K562 (cell line): ENCODE results near the gene FADD. TPM values are rescaled to one million over a fixed set of nuclear protein-coding genes. Genes with fewer than 3 reads are reported as not detected.

Source experiments
- ATAC-seq: fragments of 200-7000 bp; cut with Tn5 transposase; 3 replicates; pipeline ENCODE4 v1.9.1; 2020; ENCODE audit warnings: moderate library complexity
- BruUV-seq: library from RNA; stranded (reverse); fragments of 400-500 nt; replicated peaks from 2 replicates; lab custom pipeline; 2021; lab: Mats Ljungman, UMichigan
- CTCF ChIA-PET: fragments of 300-600 bp; formaldehyde crosslinking; extraction: SDS; loops from one replicate; lab custom pipeline; 2021; ENCODE audit warnings: low intra/inter-chr PET ratio; lab: Yijun Ruan, JAX
- POLR2A ChIA-PET: fragments of 300-600, 350-650 bp; sonication (Branson Sonifier 250); formaldehyde crosslinking; extraction: SDS; loops from one replicate; lab custom pipeline; 2021; ENCODE audit warnings: antibody characterized with exemption, inconsistent platforms; lab: Yijun Ruan, JAX
- DNase-seq, 4 experiments: peaks; one replicate each; pipeline versions ENCODE4 v3.0.0 to v3.0.0-alpha.2; 2011 to 2018; ENCODE audit warnings: low spot score in 3 of 4, mixed read lengths in 3 of 4; ENCODE audit errors: extremely low read depth in 1 of 4
- FAIRE-seq: peaks from 2 replicates; lab custom pipeline; 2011; peaks lifted over from hg19 to GRCh38; lab: Jason Lieb, UNC
- H2AFZ ChIP-seq: 2 replicates; pipeline ENCODE4 v1.6.0; 2011; ENCODE audit warnings: low read depth, low read length, control low read depth, inconsistent platforms
- H3K27ac ChIP-seq: fragments of 200-600 bp; 3 replicates; pipeline ENCODE4 v1.8.0; 2011; ENCODE audit warnings: low read depth, mild to moderate bottlenecking, control low read depth, inconsistent platforms, low read length, moderate library complexity, mixed read lengths; ENCODE audit errors: extremely low read depth
- H3K27me3 ChIP-seq, 2 experiments: fragments of 300-600 bp in 1 of 2; 2 replicates in 1 of 2; 3 replicates in 1 of 2; pipeline versions ENCODE4 v1.6.0 to v1.8.0; 2011; ENCODE audit warnings: inconsistent platforms in 2 of 2, low read length in 2 of 2, mild to moderate bottlenecking in 1 of 2, mixed read lengths in 1 of 2, moderate library complexity in 1 of 2; ENCODE audit not compliant: control insufficient read depth in 2 of 2, insufficient read depth in 2 of 2
- H3K36me3 ChIP-seq: fragments of 300-600 bp; 3 replicates; pipeline ENCODE4 v1.8.0; 2011; ENCODE audit warnings: mild to moderate bottlenecking, low read length, inconsistent platforms; ENCODE audit not compliant: control insufficient read depth, insufficient read depth
- H3K4me1 ChIP-seq, 2 experiments: fragments of 200-600 bp in 1 of 2; replicated peaks in 1 of 2; 2 replicates in 1 of 2; 3 replicates in 1 of 2; pipeline versions ENCODE4 v1.5.1 to v1.8.0; 2011; ENCODE audit warnings: inconsistent platforms in 2 of 2, low read length in 2 of 2, mild to moderate bottlenecking in 1 of 2, mixed read lengths in 1 of 2, moderate library complexity in 1 of 2; ENCODE audit not compliant: control insufficient read depth in 2 of 2, insufficient read depth in 2 of 2
- H3K4me2 ChIP-seq: 2 replicates; pipeline ENCODE4 v1.6.1; 2011; ENCODE audit warnings: low read length, control low read depth, inconsistent platforms, mixed read lengths; ENCODE audit not compliant: insufficient read depth
- H3K4me3 ChIP-seq: fragments of 200-600 bp; sonication (generic), shearing (Covaris generic); 2 replicates; pipeline ENCODE4 v1.5.1; 2016; ENCODE audit warnings: control low read depth, inconsistent platforms
- H3K79me2 ChIP-seq: fragments of 200-600 bp; 3 replicates; pipeline ENCODE4 v1.8.0; 2011; ENCODE audit warnings: low read length, inconsistent platforms; ENCODE audit not compliant: control insufficient read depth, insufficient read depth
- H3K9ac ChIP-seq, 2 experiments: 2 replicates each; pipeline versions ENCODE4 v1.6.0 to v1.6.1; 2011; ENCODE audit warnings: low read depth in 2 of 2, low read length in 2 of 2, control low read depth in 1 of 2, inconsistent platforms in 1 of 2, mild to moderate bottlenecking in 1 of 2, mixed read lengths in 1 of 2; ENCODE audit not compliant: insufficient read depth in 1 of 2
- H3K9me1 ChIP-seq: one replicate; pipeline ENCODE4 v1.6.0; 2011; ENCODE audit warnings: inconsistent platforms, mild to moderate bottlenecking, low read length, moderate library complexity; ENCODE audit not compliant: control insufficient read depth, insufficient read depth
- H3K9me3 ChIP-seq: replicated peaks from 2 replicates; pipeline ENCODE4 v1.5.1; 2011; ENCODE audit warnings: low read depth, low read length, inconsistent platforms; ENCODE audit not compliant: control insufficient read depth, insufficient read depth
- H4K20me1 ChIP-seq: replicated peaks from 2 replicates; pipeline ENCODE4 v1.6.1; 2011; ENCODE audit warnings: low read length, inconsistent platforms, mixed read lengths; ENCODE audit not compliant: control insufficient read depth, insufficient read depth
- BRF1 ChIP-seq: IDR thresholded peaks from 3 replicates; pipeline ENCODE4 v1.6.1; 2011; ENCODE audit warnings: borderline replicate concordance, mild to moderate bottlenecking; ENCODE audit not compliant: insufficient read length; ENCODE audit errors: extremely low read depth
- DDX20 ChIP-seq: fragments of 450-650 bp; IDR thresholded peaks from 2 replicates; pipeline ENCODE4 v1.6.1; 2016; ENCODE audit warnings: missing genetic modification characterization, low read depth, mild to moderate bottlenecking, missing compliant biosample characterization, moderate library complexity
- EHMT2 ChIP-seq: fragments of 450-650 bp; IDR thresholded peaks from 2 replicates; pipeline ENCODE4 v1.6.1; 2018; ENCODE audit warnings: antibody characterized with exemption
- HMGXB4 ChIP-seq: sonication (generic); formaldehyde crosslinking; IDR thresholded peaks from 2 replicates; pipeline ENCODE4 v1.8.1; 2023; ENCODE audit warnings: mild to moderate bottlenecking, missing genetic modification reagents
- KLF6 ChIP-seq: fragments of 250-450 bp; sonication (Bioruptor Pico); IDR thresholded peaks from 2 replicates; pipeline ENCODE4 v1.4.0; 2020; ENCODE audit warnings: mild to moderate bottlenecking, moderate library complexity, borderline replicate concordance
- MLLT1 ChIP-seq, 2 experiments: fragments of 450-650 bp; IDR thresholded peaks; 2 replicates each; pipeline ENCODE4 v1.6.1; 2016
- MXD1 ChIP-seq: fragments of 250-450 bp; sonication (Bioruptor Pico); IDR thresholded peaks from 2 replicates; pipeline ENCODE4 v1.8.0; 2021; ENCODE audit warnings: borderline replicate concordance, mild to moderate bottlenecking, moderate library complexity; ENCODE audit not compliant: poor library complexity, severe bottlenecking
- PURB ChIP-seq: sonication (generic); formaldehyde crosslinking; IDR thresholded peaks from 2 replicates; pipeline ENCODE4 v1.9.0; 2021; ENCODE audit warnings: low read depth, mild to moderate bottlenecking, missing genetic modification reagents
- TRIM24 ChIP-seq, 2 experiments: fragments of 450-650 bp; IDR thresholded peaks; 2 replicates each; pipeline ENCODE4 v1.6.1; 2016
- XRCC3 ChIP-seq: fragments of 450-650 bp; IDR thresholded peaks from 2 replicates; pipeline ENCODE4 v1.6.1; 2017; ENCODE audit warnings: mild to moderate bottlenecking, moderate library complexity
- YBX1 ChIP-seq: fragments of 450-650 bp; IDR thresholded peaks from 2 replicates; pipeline ENCODE4 v1.7.1; 2016; ENCODE audit warnings: mild to moderate bottlenecking
- ZNF212 ChIP-seq: fragments of 450-650 bp; formaldehyde crosslinking; IDR thresholded peaks from 2 replicates; pipeline ENCODE4 v1.4.0; 2020; ENCODE audit warnings: mild to moderate bottlenecking
- ZNF785 ChIP-seq: fragments of 250-450 bp; sonication (Bioruptor Pico); IDR thresholded peaks from 2 replicates; pipeline ENCODE4 v1.4.0; 2020; ENCODE audit warnings: mild to moderate bottlenecking
- WGBS: fragments of 100-300 bp; shearing (Covaris generic); methylation state at CpG from one replicate; pipeline ENCODE4 v1.1.6; 2016; ENCODE audit warnings: low coverage, mixed read lengths; ENCODE audit not compliant: insufficient coverage; ENCODE audit errors: missing lambda C conversion rate; 5-methylcytosine and 5-hydroxymethylcytosine counted together
- in situ Hi-C: fragments of 300-500 bp; cut with MboI; formaldehyde crosslinking; loops from 4 replicates; pipeline ENCODE4 v1.15.0; 2018; ENCODE audit warnings: inconsistent platforms, mixed read lengths
- intact Hi-C: fragments of 100-400 bp; cut with micrococcal nuclease; formaldehyde crosslinking; loops from 2 replicates; pipeline ENCODE4 v1.14.2; 2022
- polyA plus RNA-seq, 8 experiments: library from polyadenylated mRNA; depleted of rRNA in 4 of 8; stranded (reverse) in 5 of 8; unstranded in 3 of 8; fragments of >200 nt; fragmentation: Nextera tagmentation in 2 of 8; fragmentation: Illumina TruSeq in 1 of 8; extraction: Ambion mirVana in 2 of 8; extraction: Trizol in 1 of 8; gene quantifications; 2 replicates each; pipeline versions ENCODE4 v1.2.1 to v1.2.3, GENCODE V29; 2011 to 2014; ENCODE audit warnings: inconsistent platforms in 1 of 8, missing spikeins in 1 of 8
- total RNA-seq, 7 experiments: library from RNA; depleted of rRNA in 6 of 7; stranded (reverse); fragments of >200 nt in 6 of 7; fragmentation: Illumina TruSeq in 2 of 7; extraction: Trizol in 2 of 7; gene quantifications; 2 replicates each; pipeline versions ENCODE4 v1.2.1 to v1.2.3, GENCODE V29; 2011 to 2021; ENCODE audit warnings: low replicate concordance in 1 of 7

FADD gene
- total and polyA plus RNA-seq, 9 of the 15 experiments (the other 6 are each of a cell fraction or from before 2014, with no cell fraction given) = 0.29 to 26.9 (median 20.4) TPM

- in situ Hi-C loops (loop anchor here (5.0 kb wide), 2 partner anchors 283 to 503 kb away; no protein-coding TSS in a partner anchor), intact Hi-C loops (loop anchor here (5.0 kb wide), 2 partner anchors 108 to 508 kb away; no protein-coding TSS in a partner anchor)
- Histone ChIP-seq H2AFZ (no peak overlapping the region), H3K9me1 (no peaks in the 10 kb centered on the region), H3K4me3 (no peak overlapping the region), H3K9ac (no peak overlapping the region), H3K79me2 (no peaks in the 10 kb centered on the region), H3K36me3 (no peaks in the 10 kb centered on the region), H3K27me3 (peaks cover 0 to 21% of the 10 kb centered on the region in 2 experiments; a peak in 1 of 5 replicates), H3K27ac (no peak overlapping the region), H3K4me2 (no peak overlapping the region), H3K9me3 (peaks cover 2% of the 10 kb centered on the region; the same call in 1 of the 2 replicates), H3K4me1 (peaks cover 0 to 5% of the 10 kb centered on the region in 2 experiments; a peak in 2 of 5 replicates), H4K20me1 (no peaks in the 10 kb centered on the region; the same call in 1 of the 2 replicates)
- no peak for ATAC-seq
- BruUV-seq = no TSS peak
- 0% methylated on average over 3 of the region's 3 CpGs for WGBS
- POLR2A ChIA-PET = interaction anchor here (0.7 kb wide), 1 partner anchor 9 kb away, joined by 3 read pairs; no protein-coding TSS in a partner anchor
- CTCF ChIA-PET = interaction anchor here (0.6 to 1.5 kb wide), 5 partner anchors 23 to 509 kb away, joined by 3 to 7 read pairs (median 3); no protein-coding TSS in a partner anchor
- no peak for FAIRE-seq
- TF ChIP-seq MXD1 (CRISPR knock-in tag) (no peak), PURB (CRISPR knock-in tag) (no peak), ZNF785 (CRISPR knock-in tag) (no peak), BRF1 (no peak), EHMT2 (peak; percentile 68), TRIM24 (IDR thresholded peaks at IDR 0.05) (no peak), KLF6 (CRISPR knock-in tag) (no peak), HMGXB4 (CRISPR knock-in tag) (no peak), XRCC3 (no peak), MLLT1 (IDR thresholded peaks at IDR 0.05) (peak in 1 of 2 experiments; percentile 24; a peak in 1 of 4 replicates), ZNF212 (no peak), DDX20 (tag) (no peak), YBX1 (0 out of 2 replicates have a peak, but pooled peaks have one; percentile 7)
- DNase-seq = no peak
Observed at GRCh38 chr11:70194792-70195791, 8.0 kb upstream of the FADD start.
